ENCODE results near the gene LAMA2.

DNA sequence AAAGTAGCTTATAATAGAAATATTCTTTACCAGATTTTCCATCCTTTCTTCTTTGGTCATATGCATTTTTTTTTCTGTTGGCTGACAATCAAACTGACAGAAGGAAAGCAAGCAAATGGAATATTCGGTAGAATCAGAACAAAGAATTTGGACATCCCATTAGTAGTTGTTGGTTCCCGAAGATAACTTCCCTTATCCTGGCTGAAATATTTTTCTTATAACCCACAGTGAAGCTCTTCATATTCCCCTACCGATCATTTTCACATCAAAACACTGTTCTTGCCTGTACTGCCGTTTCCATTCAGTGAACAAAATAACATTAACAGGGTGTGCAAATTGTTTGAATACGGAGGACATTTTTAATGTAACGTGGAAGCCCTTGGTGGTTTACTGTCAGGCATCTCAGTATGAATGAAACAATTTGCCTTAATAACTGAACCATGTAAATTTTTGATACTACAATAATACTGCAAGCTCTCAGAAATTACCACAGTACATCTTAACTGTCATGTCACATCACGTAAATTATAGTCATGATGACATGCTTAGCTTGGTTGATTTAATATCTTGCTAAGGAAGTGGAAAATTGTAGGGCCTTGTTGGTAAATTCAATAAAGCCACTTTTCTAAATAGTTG lies 311.5 kb downstream of the LAMA2 start:
- TF ChIP-seq, protein P1, sequence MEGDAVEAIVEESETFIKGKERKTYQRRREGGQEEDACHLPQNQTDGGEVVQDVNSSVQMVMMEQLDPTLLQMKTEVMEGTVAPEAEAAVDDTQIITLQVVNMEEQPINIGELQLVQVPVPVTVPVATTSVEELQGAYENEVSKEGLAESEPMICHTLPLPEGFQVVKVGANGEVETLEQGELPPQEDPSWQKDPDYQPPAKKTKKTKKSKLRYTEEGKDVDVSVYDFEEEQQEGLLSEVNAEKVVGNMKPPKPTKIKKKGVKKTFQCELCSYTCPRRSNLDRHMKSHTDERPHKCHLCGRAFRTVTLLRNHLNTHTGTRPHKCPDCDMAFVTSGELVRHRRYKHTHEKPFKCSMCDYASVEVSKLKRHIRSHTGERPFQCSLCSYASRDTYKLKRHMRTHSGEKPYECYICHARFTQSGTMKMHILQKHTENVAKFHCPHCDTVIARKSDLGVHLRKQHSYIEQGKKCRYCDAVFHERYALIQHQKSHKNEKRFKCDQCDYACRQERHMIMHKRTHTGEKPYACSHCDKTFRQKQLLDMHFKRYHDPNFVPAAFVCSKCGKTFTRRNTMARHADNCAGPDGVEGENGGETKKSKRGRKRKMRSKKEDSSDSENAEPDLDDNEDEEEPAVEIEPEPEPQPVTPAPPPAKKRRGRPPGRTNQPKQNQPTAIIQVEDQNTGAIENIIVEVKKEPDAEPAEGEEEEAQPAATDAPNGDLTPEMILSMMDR (IDR thresholded peaks at IDR 0.05), result no peak
- TF ChIP-seq POLR2A (IDR thresholded peaks at IDR 0.05) (no peak), POLR2AphosphoS5 (IDR thresholded peaks at IDR 0.05) (no peak)

Measured in sigmoid colon (tissue), 4 donors.